Epidermal melanocyte (primary cell): Measurements from ENCODE around the gene ATP6AP1.
"Not testable (repeated sequence)": the region's sequence is repeated elsewhere in the genome, so short reads cannot be mapped to it uniquely, and the experiment has no call there.

Source experiments
- DNase-seq: peaks from one replicate; pipeline ENCODE4 v3.0.0; 2011; ENCODE audit warnings: low spot score; ENCODE audit not compliant: insufficient read length

The ATP6AP1 gene

GRCh38 chrX:154428176-154429171 lies at the start of gene ATP6AP1:
Gene ATP6AP1 (plus strand): TSS chrX:154428677. CDS start chrX:154428693, 16 bp downstream.
- peak; percentile 84 for DNase-seq

GRCh38 chrX:154378799-154379568 lies 49.5 kb upstream of the ATP6AP1 start, which contains the start of gene EMD:
Gene EMD (plus strand): TSS chrX:154379295. CDS start chrX:154379485, 190 bp downstream.
- peak; percentile 67 for DNase-seq

- no peak for DNase-seq
Observed at GRCh38 chrX:154379569-154379951, 48.9 kb upstream of the ATP6AP1 start.

GRCh38 chrX:154380153-154380552 lies 48.3 kb upstream of the ATP6AP1 start:
- no peak for DNase-seq

GRCh38 chrX:154380787-154381186 lies 47.7 kb upstream of the ATP6AP1 start:
- DNase-seq: no peak

GRCh38 chrX:154381271-154381670 lies 47.2 kb upstream of the ATP6AP1 start:
- DNase-seq: no peak

- DNase-seq: no peak
Observed at GRCh38 chrX:154382483-154383069, 45.9 kb upstream of the ATP6AP1 start.

GRCh38 chrX:154383359-154384283 lies 44.9 kb upstream of the ATP6AP1 start:
- DNase-seq: no peak

- no peak for DNase-seq
Observed at GRCh38 chrX:154384284-154384892, 44.1 kb upstream of the ATP6AP1 start.

- DNase-seq: not testable (repeated sequence)
Observed at GRCh38 chrX:154388094-154388493, 40.4 kb upstream of the ATP6AP1 start.

GRCh38 chrX:154388649-154389048 lies 39.8 kb upstream of the ATP6AP1 start:
- not testable (repeated sequence) for DNase-seq

GRCh38 chrX:154389812-154390747 lies 38.4 kb upstream of the ATP6AP1 start:
- DNase-seq: not testable (repeated sequence)

- not testable (repeated sequence) for DNase-seq
Observed at GRCh38 chrX:154396363-154396762, 32.1 kb upstream of the ATP6AP1 start.

- peak; percentile 29 for DNase-seq
Observed at GRCh38 chrX:154396973-154397887, 31.2 kb upstream of the ATP6AP1 start.

- DNase-seq: peak; percentile 92
Observed at GRCh38 chrX:154397888-154398667, 30.4 kb upstream of the ATP6AP1 start, which contains the start of gene RPL10. Gene RPL10 (plus strand): TSS chrX:154398377. CDS start chrX:154398520, 143 bp downstream.

GRCh38 chrX:154398668-154399526 lies 29.6 kb upstream of the ATP6AP1 start:
- peak; percentile 28 for DNase-seq
